ENCODE results near the gene LGR4. TPM values are rescaled to one million over a fixed set of nuclear protein-coding genes. Genes with fewer than 3 reads are reported as not detected.

The LGR4 gene
- total and polyA plus RNA-seq, 9 of the 15 experiments (the other 6 are each of a cell fraction or from before 2014, with no cell fraction given) = 0.94 to 10.1 (median 5.8) TPM

DNA sequence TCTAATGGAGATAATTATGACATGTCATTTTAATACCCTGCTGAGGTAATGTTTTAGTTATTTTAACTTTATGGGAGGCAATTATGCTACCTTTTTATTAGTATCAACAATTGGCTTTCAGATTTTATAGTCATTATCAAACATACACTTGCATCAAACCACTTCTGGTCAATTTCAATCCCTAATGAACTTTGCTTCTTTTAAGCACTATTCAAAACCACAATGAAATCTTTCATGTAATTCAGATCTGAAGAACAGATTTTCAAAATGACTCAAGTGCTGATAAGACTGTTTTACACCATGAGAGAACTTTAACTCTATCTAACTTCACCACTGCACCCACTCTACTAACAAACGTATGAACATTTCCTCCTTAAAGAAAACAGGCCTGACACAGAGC, 83.7 kb downstream of the LGR4 start (continued):
- TF ChIP-seq, protein P1, sequence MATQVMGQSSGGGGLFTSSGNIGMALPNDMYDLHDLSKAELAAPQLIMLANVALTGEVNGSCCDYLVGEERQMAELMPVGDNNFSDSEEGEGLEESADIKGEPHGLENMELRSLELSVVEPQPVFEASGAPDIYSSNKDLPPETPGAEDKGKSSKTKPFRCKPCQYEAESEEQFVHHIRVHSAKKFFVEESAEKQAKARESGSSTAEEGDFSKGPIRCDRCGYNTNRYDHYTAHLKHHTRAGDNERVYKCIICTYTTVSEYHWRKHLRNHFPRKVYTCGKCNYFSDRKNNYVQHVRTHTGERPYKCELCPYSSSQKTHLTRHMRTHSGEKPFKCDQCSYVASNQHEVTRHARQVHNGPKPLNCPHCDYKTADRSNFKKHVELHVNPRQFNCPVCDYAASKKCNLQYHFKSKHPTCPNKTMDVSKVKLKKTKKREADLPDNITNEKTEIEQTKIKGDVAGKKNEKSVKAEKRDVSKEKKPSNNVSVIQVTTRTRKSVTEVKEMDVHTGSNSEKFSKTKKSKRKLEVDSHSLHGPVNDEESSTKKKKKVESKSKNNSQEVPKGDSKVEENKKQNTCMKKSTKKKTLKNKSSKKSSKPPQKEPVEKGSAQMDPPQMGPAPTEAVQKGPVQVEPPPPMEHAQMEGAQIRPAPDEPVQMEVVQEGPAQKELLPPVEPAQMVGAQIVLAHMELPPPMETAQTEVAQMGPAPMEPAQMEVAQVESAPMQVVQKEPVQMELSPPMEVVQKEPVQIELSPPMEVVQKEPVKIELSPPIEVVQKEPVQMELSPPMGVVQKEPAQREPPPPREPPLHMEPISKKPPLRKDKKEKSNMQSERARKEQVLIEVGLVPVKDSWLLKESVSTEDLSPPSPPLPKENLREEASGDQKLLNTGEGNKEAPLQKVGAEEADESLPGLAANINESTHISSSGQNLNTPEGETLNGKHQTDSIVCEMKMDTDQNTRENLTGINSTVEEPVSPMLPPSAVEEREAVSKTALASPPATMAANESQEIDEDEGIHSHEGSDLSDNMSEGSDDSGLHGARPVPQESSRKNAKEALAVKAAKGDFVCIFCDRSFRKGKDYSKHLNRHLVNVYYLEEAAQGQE (IDR thresholded peaks at IDR 0.05; ENCODE audit: borderline replicate concordance) = no peak
- TF ChIP-seq, protein P1 (CRISPR knock-in tag; IDR thresholded peaks at IDR 0.05; ENCODE audit: low read depth) = no peak
- TF ChIP-seq GATAD2B (IDR thresholded peaks at IDR 0.05; ENCODE audit: borderline replicate concordance) = peak; percentile 26; the same call in 1 of the 2 replicates
- TF ChIP-seq, protein P2, sequence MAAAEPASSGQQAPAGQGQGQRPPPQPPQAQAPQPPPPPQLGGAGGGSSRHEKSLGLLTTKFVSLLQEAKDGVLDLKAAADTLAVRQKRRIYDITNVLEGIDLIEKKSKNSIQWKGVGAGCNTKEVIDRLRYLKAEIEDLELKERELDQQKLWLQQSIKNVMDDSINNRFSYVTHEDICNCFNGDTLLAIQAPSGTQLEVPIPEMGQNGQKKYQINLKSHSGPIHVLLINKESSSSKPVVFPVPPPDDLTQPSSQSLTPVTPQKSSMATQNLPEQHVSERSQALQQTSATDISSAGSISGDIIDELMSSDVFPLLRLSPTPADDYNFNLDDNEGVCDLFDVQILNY (CRISPR knock-in tag; IDR thresholded peaks at IDR 0.05) = no peak
- TF ChIP-seq, protein P3, sequence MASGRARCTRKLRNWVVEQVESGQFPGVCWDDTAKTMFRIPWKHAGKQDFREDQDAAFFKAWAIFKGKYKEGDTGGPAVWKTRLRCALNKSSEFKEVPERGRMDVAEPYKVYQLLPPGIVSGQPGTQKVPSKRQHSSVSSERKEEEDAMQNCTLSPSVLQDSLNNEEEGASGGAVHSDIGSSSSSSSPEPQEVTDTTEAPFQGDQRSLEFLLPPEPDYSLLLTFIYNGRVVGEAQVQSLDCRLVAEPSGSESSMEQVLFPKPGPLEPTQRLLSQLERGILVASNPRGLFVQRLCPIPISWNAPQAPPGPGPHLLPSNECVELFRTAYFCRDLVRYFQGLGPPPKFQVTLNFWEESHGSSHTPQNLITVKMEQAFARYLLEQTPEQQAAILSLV (tag; IDR thresholded peaks at IDR 0.05) = no peak
- TF ChIP-seq, protein P4, sequence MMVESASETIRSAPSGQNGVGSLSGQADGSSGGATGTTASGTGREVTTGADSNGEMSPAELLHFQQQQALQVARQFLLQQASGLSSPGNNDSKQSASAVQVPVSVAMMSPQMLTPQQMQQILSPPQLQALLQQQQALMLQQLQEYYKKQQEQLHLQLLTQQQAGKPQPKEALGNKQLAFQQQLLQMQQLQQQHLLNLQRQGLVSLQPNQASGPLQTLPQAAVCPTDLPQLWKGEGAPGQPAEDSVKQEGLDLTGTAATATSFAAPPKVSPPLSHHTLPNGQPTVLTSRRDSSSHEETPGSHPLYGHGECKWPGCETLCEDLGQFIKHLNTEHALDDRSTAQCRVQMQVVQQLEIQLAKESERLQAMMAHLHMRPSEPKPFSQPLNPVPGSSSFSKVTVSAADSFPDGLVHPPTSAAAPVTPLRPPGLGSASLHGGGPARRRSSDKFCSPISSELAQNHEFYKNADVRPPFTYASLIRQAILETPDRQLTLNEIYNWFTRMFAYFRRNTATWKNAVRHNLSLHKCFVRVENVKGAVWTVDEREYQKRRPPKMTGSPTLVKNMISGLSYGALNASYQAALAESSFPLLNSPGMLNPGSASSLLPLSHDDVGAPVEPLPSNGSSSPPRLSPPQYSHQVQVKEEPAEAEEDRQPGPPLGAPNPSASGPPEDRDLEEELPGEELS (CRISPR knock-in tag; IDR thresholded peaks at IDR 0.05; ENCODE audit: borderline replicate concordance) = no peak
